Liver (tissue), 9 donors: ENCODE measurements around the gene ABCC1. TPM values are rescaled to one million over a fixed set of nuclear protein-coding genes. Genes with fewer than 3 reads are reported as not detected.
"Not testable (repeated sequence)": the region's sequence is repeated elsewhere in the genome, so short reads cannot be mapped to it uniquely, and the experiment has no call there.

ENCODE experiments used
- DNase-seq: peaks from one replicate; pipeline ENCODE4 v3.0.0-alpha.2; 2017; ENCODE audit warnings: low spot score
- H3K27ac ChIP-seq, 2 donors: one replicate each; pipeline ENCODE4 v1.7.0; 2013; ENCODE audit warnings: inconsistent platforms in 2 of 2, low read length in 2 of 2, control low read depth in 1 of 2, low read depth in 1 of 2, mild to moderate bottlenecking in 1 of 2
- H3K27me3 ChIP-seq, 4 donors: one replicate each; pipeline versions ENCODE4 v1.6.1 to v1.7.0; 2013; ENCODE audit warnings: low read length in 3 of 4, inconsistent platforms in 1 of 4, mild to moderate bottlenecking in 1 of 4, moderate library complexity in 1 of 4; ENCODE audit not compliant: control insufficient read depth in 4 of 4, insufficient read depth in 4 of 4
- H3K36me3 ChIP-seq, 4 donors: one replicate each; pipeline versions ENCODE4 v1.6.1 to v1.7.0; 2013; ENCODE audit warnings: low read length in 3 of 4, mild to moderate bottlenecking in 3 of 4, low read depth in 1 of 4, moderate library complexity in 1 of 4; ENCODE audit not compliant: control insufficient read depth in 4 of 4, insufficient read depth in 3 of 4
- H3K4me1 ChIP-seq, 4 donors: one replicate each; pipeline versions ENCODE4 v1.6.1 to v1.7.0; 2013; ENCODE audit warnings: low read length in 3 of 4, mild to moderate bottlenecking in 3 of 4, moderate library complexity in 1 of 4; ENCODE audit not compliant: control insufficient read depth in 4 of 4, insufficient read depth in 4 of 4
- H3K4me3 ChIP-seq, 3 donors: one replicate each; pipeline versions ENCODE4 v1.6.1 to v1.7.0; 2013; ENCODE audit warnings: low read length in 3 of 3, control low read depth in 1 of 3, low read depth in 1 of 3, mild to moderate bottlenecking in 1 of 3
- H3K9ac ChIP-seq, 2 donors: one replicate each; pipeline ENCODE4 v1.7.0; 2013; ENCODE audit warnings: low read length in 2 of 2, mild to moderate bottlenecking in 2 of 2, moderate library complexity in 2 of 2, control low read depth in 1 of 2, low read depth in 1 of 2
- H3K9me3 ChIP-seq, 4 donors: one replicate each; pipeline versions ENCODE4 v1.6.1 to v1.7.0; 2013; ENCODE audit warnings: low read length in 3 of 4; ENCODE audit not compliant: control insufficient read depth in 4 of 4
- CTCF ChIP-seq: fragments of 150-350 bp; IDR thresholded peaks from 2 replicates; pipeline ENCODE4 v1.5.1; 2017; ENCODE audit warnings: improper control_type of control experiment, low read depth, low read length; ENCODE audit not compliant: missing input control
- EGR1 ChIP-seq, 2 donors: IDR thresholded peaks; 2 replicates each; pipeline ENCODE4 v1.6.1; 2016 to 2018; ENCODE audit warnings: antibody characterized with exemption in 2 of 2, low read depth in 2 of 2
- FOXA1 ChIP-seq: IDR thresholded peaks from 2 replicates; pipeline ENCODE4 v1.6.1; 2016; ENCODE audit warnings: antibody characterized with exemption
- FOXA2 ChIP-seq: IDR thresholded peaks from 2 replicates; pipeline ENCODE4 v1.6.1; 2016; ENCODE audit warnings: antibody characterized with exemption
- GABPA ChIP-seq, 2 donors: IDR thresholded peaks in 1 of 2; conservative IDR thresholded peaks in 1 of 2; 2 replicates each; pipeline ENCODE4 v1.6.1; 2016; ENCODE audit warnings: antibody characterized with exemption in 2 of 2, mild to moderate bottlenecking in 1 of 2, moderate library complexity in 1 of 2
- HNF4A ChIP-seq, 2 donors: conservative IDR thresholded peaks; 2 replicates each; pipeline ENCODE4 v1.6.1; 2016; ENCODE audit warnings: antibody characterized with exemption in 2 of 2, mild to moderate bottlenecking in 2 of 2
- HNF4G ChIP-seq: IDR thresholded peaks from 2 replicates; pipeline ENCODE4 v1.6.1; 2016; ENCODE audit warnings: antibody characterized with exemption
- JUND ChIP-seq, 2 donors: IDR thresholded peaks; 2 replicates each; pipeline ENCODE4 v1.6.1; 2016; ENCODE audit warnings: antibody characterized with exemption in 2 of 2
- NR2F2 ChIP-seq: IDR thresholded peaks from 2 replicates; pipeline ENCODE4 v1.6.1; 2016; ENCODE audit warnings: antibody characterized with exemption
- RAD21 ChIP-seq, 2 donors: IDR thresholded peaks; 2 replicates each; pipeline ENCODE4 v1.6.1; 2016; ENCODE audit warnings: antibody characterized with exemption in 2 of 2, mild to moderate bottlenecking in 2 of 2
- RXRA ChIP-seq, 2 donors: IDR thresholded peaks; 2 replicates each; pipeline ENCODE4 v1.6.1; 2017 to 2018; ENCODE audit warnings: antibody characterized with exemption in 2 of 2, mild to moderate bottlenecking in 1 of 2
- SP1 ChIP-seq: IDR thresholded peaks from 2 replicates; pipeline ENCODE4 v1.6.1; 2018; ENCODE audit warnings: antibody characterized with exemption, mild to moderate bottlenecking
- TAF1 ChIP-seq: conservative IDR thresholded peaks from 2 replicates; pipeline ENCODE4 v1.6.1; 2016; ENCODE audit warnings: antibody characterized with exemption, mild to moderate bottlenecking
- YY1 ChIP-seq: IDR thresholded peaks from 2 replicates; pipeline ENCODE4 v1.6.1; 2016; ENCODE audit warnings: antibody characterized with exemption, mild to moderate bottlenecking
- WGBS: extraction: QIAGEN DNeasy Blood & Tissue Kit; methylation state at CpG from one replicate; pipeline ENCODE4 v1.1.7; 2013; 5-methylcytosine and 5-hydroxymethylcytosine counted together
- polyA plus RNA-seq, 2 donors: library from polyadenylated mRNA; stranded (reverse) in 1 of 2; unstranded in 1 of 2; fragments of 200-250 nt in 1 of 2; fragments of >200 nt in 1 of 2; fragmentation: Nextera tagmentation in 1 of 2; extraction: Ambion mirVana in 1 of 2; gene quantifications; one replicate each; pipeline versions ENCODE4 v1.2.1 to v1.2.3, GENCODE V29; 2013 to 2015
- total RNA-seq, 2 donors: library from RNA; depleted of rRNA; stranded (reverse); fragments of >200 nt; gene quantifications; one replicate each; pipeline ENCODE4 v1.2.3, GENCODE V29; 2014
- TF ChIP-seq, protein P1 (sequence below): IDR thresholded peaks from 2 replicates; pipeline ENCODE4 v1.6.1; 2016; ENCODE audit warnings: antibody characterized with exemption
- TF ChIP-seq, protein P2 (sequence below): IDR thresholded peaks from 2 replicates; pipeline ENCODE4 v1.6.1; 2016; ENCODE audit warnings: antibody characterized with exemption
- TF ChIP-seq, protein P3 (sequence below): IDR thresholded peaks from 2 replicates; pipeline ENCODE4 v1.6.1; 2016; ENCODE audit warnings: antibody characterized with exemption
- TF ChIP-seq, protein P4 (sequence below): IDR thresholded peaks from 2 replicates; pipeline ENCODE4 v1.6.1; 2016; ENCODE audit warnings: antibody characterized with exemption, mild to moderate bottlenecking
- donor health status: healthy.
- donor health status: healthy.
- donor health status: healthy.
- donor health status: healthy.
- donor health status: healthy.

ABCC1 gene
- total and polyA plus RNA-seq, 4 donors: 0.85 to 7.7 (median 4.2) TPM

- Histone ChIP-seq H3K4me3 (no peak overlapping the region), H3K9me3 (no peaks in the 10 kb centered on the region), H3K36me3 (peaks cover 3 to 21% (median 15%) of the 10 kb centered on the region in 4 donors), H3K4me1 (peaks cover 19 to 58% (median 49%) of the 10 kb centered on the region in 4 donors), H3K27ac (peak overlapping the region; percentile 56 to 57), H3K27me3 (no peaks in the 10 kb centered on the region), H3K9ac (no peak overlapping the region)
- 92% methylated on average over 4 of the region's 4 CpGs for WGBS
- no peak for DNase-seq
- TF ChIP-seq RAD21 (IDR thresholded peaks at IDR 0.05) (no peak), HNF4G (no peak), YY1 (no peak), FOXA2 (no peak), TAF1 (no peak), CTCF (no peak), GABPA (IDR thresholded peaks at IDR 0.05 in 1 of 2, conservative IDR thresholded peaks at IDR 0.05 in 1 of 2) (no peak), HNF4A (conservative IDR thresholded peaks at IDR 0.05) (no peak), NR2F2 (no peak), EGR1 (IDR thresholded peaks at IDR 0.05; ENCODE audit: low read depth in 2 of 2) (no peak), FOXA1 (no peak), JUND (IDR thresholded peaks at IDR 0.05) (no peak), SP1 (no peak), RXRA (IDR thresholded peaks at IDR 0.05) (no peak)
- TF ChIP-seq, protein P1, sequence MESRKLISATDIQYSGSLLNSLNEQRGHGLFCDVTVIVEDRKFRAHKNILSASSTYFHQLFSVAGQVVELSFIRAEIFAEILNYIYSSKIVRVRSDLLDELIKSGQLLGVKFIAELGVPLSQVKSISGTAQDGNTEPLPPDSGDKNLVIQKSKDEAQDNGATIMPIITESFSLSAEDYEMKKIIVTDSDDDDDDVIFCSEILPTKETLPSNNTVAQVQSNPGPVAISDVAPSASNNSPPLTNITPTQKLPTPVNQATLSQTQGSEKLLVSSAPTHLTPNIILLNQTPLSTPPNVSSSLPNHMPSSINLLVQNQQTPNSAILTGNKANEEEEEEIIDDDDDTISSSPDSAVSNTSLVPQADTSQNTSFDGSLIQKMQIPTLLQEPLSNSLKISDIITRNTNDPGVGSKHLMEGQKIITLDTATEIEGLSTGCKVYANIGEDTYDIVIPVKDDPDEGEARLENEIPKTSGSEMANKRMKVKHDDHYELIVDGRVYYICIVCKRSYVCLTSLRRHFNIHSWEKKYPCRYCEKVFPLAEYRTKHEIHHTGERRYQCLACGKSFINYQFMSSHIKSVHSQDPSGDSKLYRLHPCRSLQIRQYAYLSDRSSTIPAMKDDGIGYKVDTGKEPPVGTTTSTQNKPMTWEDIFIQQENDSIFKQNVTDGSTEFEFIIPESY: no peak
- TF ChIP-seq, protein P2, sequence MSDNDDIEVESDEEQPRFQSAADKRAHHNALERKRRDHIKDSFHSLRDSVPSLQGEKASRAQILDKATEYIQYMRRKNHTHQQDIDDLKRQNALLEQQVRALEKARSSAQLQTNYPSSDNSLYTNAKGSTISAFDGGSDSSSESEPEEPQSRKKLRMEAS: no peak
- TF ChIP-seq, protein P3, sequence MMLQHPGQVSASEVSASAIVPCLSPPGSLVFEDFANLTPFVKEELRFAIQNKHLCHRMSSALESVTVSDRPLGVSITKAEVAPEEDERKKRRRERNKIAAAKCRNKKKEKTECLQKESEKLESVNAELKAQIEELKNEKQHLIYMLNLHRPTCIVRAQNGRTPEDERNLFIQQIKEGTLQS: no peak
- TF ChIP-seq, protein P4, sequence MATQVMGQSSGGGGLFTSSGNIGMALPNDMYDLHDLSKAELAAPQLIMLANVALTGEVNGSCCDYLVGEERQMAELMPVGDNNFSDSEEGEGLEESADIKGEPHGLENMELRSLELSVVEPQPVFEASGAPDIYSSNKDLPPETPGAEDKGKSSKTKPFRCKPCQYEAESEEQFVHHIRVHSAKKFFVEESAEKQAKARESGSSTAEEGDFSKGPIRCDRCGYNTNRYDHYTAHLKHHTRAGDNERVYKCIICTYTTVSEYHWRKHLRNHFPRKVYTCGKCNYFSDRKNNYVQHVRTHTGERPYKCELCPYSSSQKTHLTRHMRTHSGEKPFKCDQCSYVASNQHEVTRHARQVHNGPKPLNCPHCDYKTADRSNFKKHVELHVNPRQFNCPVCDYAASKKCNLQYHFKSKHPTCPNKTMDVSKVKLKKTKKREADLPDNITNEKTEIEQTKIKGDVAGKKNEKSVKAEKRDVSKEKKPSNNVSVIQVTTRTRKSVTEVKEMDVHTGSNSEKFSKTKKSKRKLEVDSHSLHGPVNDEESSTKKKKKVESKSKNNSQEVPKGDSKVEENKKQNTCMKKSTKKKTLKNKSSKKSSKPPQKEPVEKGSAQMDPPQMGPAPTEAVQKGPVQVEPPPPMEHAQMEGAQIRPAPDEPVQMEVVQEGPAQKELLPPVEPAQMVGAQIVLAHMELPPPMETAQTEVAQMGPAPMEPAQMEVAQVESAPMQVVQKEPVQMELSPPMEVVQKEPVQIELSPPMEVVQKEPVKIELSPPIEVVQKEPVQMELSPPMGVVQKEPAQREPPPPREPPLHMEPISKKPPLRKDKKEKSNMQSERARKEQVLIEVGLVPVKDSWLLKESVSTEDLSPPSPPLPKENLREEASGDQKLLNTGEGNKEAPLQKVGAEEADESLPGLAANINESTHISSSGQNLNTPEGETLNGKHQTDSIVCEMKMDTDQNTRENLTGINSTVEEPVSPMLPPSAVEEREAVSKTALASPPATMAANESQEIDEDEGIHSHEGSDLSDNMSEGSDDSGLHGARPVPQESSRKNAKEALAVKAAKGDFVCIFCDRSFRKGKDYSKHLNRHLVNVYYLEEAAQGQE: no peak
Measured at GRCh38 chr16:16150878-16151152, 201.4 kb downstream of the ABCC1 start.

- Histone ChIP-seq H3K9ac (no peak overlapping the region), H3K4me1 (peaks cover 19 to 54% (median 48%) of the 10 kb centered on the region in 4 donors), H3K27ac (no peak overlapping the region), H3K36me3 (peaks cover 7 to 25% (median 17%) of the 10 kb centered on the region in 4 donors), H3K9me3 (no peaks in the 10 kb centered on the region), H3K4me3 (no peak overlapping the region), H3K27me3 (no peaks in the 10 kb centered on the region)
- 90% methylated on average over 8 of the region's 8 CpGs for WGBS
- DNase-seq: no peak
- no peak for TF ChIP-seq GABPA (IDR thresholded peaks at IDR 0.05 in 1 of 2, conservative IDR thresholded peaks at IDR 0.05 in 1 of 2)
- TF ChIP-seq HNF4G: no peak
- no peak for TF ChIP-seq RAD21 (IDR thresholded peaks at IDR 0.05)
- TF ChIP-seq FOXA1: no peak
- TF ChIP-seq JUND (IDR thresholded peaks at IDR 0.05): no peak
- TF ChIP-seq SP1: no peak
- TF ChIP-seq, protein P3: no peak
- TF ChIP-seq YY1: no peak
- no peak for TF ChIP-seq RXRA (IDR thresholded peaks at IDR 0.05)
Measured at GRCh38 chr16:16151315-16151714, 201.9 kb downstream of the ABCC1 start.

DNA sequence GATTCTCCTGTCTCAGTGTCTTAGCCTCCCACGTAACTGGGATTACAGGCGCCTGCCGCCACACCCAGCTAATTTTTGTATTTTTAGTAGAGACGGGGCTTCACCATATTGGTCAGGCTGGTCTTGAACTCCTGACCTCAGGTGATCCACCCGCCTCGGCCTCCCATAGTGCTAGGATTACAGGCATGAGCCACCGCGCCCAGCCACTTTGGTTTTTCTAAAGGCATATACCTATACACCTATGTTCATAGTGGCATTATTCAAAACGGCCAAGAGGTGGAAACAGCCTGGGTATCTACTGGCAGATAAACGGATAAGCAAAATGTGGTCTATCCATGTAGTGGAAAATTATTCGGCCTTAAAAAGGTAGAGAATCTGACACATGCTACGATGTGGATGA lies 203.6 kb downstream of the ABCC1 start:
- Histone ChIP-seq H3K36me3 (peaks cover 9 to 36% (median 29%) of the 10 kb centered on the region in 4 donors), H3K4me1 (peaks cover 19 to 40% (median 34%) of the 10 kb centered on the region in 4 donors)
- H3K9ac ChIP-seq, DNase-seq, H3K27ac ChIP-seq, H3K9me3 ChIP-seq, H3K27me3 ChIP-seq, H3K4me3 ChIP-seq: not testable (repeated sequence)
- 94% methylated on average over 12 of the region's 12 CpGs for WGBS
